Activated CD4-positive, CD25-positive, alpha-beta regulatory T cell (primary cell): ENCODE data around the gene ARHGDIG.
"Not testable (repeated sequence)": the region's sequence is repeated elsewhere in the genome, so short reads cannot be mapped to it uniquely, and the experiment has no call there.

ENCODE experiments used
- DNase-seq, 4 experiments: peaks; one replicate each; lab custom pipeline; 2025; lab: John Stamatoyannopoulos, UW

Gene ARHGDIG

DNA sequence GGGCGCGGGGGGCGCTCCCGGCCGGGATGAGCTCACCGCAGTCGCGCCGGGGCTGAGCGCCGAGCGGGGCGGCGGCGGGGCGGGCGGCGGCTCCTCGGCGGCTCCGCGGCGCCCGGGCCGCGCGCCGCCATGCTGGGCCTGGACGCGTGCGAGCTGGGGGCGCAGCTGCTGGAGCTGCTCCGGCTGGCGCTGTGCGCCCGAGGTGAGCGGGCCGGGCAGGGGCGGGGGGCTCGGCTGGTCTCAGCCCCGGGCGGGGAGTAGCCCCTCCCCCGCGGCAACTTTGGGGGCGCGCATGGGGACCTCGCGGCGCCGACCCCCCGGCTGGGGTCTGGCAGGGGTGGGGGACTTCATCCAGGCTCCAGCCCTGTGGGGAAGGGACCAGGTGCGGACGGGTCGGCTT lies at the start of gene ARHGDIG:
Gene ARHGDIG, plus strand, starts transcription at position 40 of the 400 bp plus-strand sequence. Its CDS starts 90 bp downstream, at position 130.
- DNase-seq: no peak

DNA sequence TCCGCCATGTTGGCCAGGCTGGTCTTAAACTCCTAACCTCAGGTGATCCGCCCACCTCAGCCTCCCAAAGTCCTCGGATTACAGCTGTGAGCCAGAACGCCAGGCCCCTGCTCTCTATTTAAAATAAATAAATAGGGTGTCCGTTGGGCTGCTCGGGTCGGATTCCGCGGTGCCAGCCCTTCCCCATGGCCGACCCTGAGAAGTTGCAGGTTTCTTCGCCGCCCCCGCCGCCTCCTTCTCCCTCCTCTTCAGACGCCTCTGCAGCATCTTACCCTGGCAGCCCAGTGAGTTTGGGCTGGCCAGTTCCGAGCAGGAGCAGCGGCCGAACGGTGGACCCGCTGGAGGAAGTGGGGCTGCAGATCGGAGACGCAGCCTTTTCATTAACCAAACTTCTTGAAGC lies 49.4 kb upstream of the ARHGDIG start:
- DNase-seq: no peak

DNA sequence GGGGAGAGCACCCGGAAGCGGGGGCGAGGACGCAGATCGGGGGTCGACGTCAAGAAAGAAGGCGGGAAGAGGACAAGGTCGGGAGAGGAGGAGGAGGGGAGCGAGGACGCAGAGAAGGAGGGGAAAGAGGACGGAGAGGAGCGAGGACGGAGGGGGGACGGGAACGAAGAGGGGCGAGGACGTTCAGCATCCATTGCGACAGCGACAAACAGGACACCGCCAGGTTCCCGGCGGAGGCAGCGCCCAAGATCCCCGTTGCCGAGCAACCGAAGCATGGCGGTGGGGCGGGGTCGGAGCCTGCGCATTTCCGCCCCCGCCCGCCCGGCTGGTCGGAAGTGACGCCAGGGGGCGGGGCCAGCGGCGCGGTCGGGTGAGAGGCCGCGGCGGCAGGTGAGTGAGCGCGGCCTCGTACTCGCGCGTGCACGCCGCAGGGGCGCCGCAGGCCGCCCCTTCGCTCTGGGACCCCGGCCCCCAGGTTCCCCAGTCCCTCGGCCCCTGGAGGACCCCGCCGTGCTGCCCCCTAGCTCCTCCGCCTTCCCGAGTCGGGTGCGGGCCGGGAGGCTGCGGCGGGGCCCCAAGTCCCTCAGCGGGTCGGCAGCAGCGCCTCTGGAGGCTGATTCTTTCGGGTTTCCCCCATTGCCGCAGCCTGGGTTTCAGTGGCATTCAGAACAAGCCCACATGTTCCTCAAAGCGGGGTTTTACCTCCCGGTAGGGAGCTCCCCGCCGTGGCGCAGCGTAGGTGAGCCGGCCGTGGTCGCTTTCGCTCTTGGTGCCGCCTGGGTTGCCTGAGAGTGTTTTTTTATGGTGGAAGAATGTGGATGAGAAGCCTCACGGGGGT lies 45.7 kb upstream of the ARHGDIG start, which contains the start of gene FAM234A:
Gene FAM234A, plus strand, starts transcription at position 354 of the 838 bp plus-strand sequence. CDS start 19,593 bp downstream, outside the sequence.
- peak; percentile 86 to 93 (median 90) for DNase-seq

DNA sequence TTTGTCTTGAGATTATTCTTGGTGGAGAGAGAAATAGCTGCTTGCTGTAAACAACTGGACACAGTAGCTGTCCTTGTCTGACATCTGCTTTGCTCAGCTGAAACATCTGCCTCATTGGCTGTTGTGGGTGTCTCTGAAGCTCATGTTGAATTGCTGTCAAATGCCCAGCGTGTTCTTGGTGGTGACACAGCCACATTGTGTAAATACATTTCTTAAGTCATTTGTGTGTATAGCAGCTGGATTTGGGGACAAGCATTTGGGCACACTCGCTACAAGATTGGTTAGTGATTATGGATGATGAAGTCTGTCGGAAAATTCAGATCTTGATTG lies 40.5 kb upstream of the ARHGDIG start:
- no peak for DNase-seq

DNA sequence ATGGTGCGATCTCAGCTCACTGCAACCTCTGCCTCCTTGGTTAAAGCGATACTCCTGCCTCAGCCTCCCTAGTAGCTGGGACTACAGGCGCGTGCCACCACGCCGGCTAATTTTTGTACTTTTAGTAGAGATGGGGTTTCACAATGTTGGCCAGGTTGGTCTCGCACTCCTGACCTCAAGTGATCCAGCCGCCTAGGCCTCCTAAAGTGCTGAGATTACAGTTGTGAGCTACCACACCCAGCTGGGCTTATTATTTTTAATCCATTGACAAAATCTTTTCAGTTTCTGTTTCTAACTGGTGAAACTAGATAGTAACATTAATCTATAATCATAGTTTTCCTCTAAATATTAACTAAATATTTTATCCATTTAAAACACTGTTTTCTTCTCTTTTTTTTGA lies 39.8 kb upstream of the ARHGDIG start:
- no peak for DNase-seq

DNA sequence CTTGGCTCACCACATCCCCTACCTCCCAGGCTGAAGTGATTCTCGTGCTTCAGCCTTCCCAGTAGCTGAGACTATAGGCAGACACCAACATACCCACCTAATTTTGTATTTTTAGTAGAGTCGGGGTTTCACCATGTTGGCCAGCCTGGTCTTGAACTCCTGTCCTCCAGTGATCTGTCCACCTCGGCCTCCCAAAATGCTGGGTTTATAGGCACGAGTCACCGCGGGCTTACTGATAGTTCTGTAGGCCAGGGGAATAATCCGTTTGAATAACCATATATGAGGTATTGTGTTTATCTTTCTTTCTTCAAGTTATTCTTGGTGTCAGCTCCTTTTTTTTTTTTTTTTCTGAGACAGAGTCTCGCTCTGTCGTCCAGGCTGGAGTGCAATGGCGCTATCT lies 38.1 kb upstream of the ARHGDIG start:
- no peak for DNase-seq

DNA sequence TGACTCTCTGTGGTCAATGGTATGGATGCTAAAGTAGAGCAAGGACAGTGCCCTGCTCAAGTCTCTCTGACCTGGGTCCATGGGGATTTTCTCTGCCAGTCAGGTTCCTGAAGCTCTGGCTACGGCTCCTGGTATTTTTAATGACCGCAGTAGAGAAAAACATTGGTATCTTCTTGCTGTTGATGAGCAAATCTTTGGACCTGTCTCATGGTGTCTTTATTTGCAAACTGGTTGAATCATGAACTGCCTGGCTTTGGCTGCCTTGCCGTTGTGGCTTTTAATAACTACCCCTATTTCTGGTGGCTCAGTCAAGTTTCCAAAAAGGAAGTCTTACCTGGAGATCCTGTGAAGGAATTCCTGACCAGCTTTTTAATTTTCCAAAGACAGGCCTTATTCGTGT lies 37.0 kb upstream of the ARHGDIG start:
- DNase-seq: no peak

DNA sequence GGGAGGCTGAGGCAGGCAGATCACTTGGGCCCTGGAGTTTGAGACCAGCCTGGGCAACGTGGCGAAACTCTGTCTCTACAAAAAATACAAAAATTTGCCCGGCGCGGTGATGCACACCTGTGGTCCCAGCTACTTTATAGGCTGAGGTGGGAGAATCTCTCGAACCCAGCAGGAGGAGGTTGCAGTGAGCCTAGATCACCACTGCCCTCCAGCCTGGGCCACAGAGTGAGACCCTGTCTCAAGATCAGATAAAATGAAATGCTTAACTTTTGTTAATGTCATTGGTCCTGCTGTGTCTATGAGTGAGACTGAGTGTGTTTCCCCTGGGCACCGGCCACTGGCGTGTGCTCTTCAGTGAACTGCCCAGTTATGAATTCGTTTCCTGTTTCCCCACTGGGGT lies 35.3 kb upstream of the ARHGDIG start:
- DNase-seq: no peak

DNA sequence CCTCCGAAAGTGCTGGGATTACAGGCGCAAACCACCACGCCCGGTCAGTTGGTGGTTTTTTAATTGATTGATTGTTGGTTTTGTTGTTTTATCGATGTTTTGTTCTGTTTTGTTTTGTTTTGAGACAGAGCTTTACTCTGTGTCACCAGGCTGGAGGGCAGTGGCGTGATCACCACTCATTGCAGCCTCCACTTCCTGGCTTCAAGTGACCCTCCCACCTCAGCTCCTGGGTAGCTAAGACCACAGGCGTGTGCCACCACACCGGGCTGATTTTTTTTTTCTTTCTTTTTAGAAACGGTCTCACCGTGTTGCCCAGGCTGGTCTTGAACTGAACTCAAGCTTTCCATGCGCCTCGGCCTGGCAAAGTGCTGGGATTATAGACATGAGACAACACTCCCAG lies 33.4 kb upstream of the ARHGDIG start:
- DNase-seq: no peak

DNA sequence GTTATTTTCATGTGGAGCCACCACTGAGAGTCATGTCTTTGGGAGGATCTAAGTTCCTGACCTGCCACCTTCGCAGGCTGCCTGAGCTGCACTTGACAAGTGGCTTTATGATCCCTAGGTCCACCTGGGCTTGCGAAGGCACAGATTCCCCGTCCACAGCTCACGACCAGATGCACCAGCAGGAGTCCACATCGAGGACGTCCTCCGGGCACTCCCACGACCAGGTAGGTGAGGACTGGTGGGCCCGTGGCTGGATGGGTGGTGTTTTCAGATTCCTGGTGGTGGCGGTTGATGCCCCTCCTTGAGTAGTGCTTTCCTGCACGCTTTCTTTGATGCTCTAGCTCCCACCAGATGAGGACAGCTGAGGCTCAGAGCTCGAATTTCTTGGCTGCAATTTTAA lies 31.0 kb upstream of the ARHGDIG start:
- DNase-seq: no peak

DNA sequence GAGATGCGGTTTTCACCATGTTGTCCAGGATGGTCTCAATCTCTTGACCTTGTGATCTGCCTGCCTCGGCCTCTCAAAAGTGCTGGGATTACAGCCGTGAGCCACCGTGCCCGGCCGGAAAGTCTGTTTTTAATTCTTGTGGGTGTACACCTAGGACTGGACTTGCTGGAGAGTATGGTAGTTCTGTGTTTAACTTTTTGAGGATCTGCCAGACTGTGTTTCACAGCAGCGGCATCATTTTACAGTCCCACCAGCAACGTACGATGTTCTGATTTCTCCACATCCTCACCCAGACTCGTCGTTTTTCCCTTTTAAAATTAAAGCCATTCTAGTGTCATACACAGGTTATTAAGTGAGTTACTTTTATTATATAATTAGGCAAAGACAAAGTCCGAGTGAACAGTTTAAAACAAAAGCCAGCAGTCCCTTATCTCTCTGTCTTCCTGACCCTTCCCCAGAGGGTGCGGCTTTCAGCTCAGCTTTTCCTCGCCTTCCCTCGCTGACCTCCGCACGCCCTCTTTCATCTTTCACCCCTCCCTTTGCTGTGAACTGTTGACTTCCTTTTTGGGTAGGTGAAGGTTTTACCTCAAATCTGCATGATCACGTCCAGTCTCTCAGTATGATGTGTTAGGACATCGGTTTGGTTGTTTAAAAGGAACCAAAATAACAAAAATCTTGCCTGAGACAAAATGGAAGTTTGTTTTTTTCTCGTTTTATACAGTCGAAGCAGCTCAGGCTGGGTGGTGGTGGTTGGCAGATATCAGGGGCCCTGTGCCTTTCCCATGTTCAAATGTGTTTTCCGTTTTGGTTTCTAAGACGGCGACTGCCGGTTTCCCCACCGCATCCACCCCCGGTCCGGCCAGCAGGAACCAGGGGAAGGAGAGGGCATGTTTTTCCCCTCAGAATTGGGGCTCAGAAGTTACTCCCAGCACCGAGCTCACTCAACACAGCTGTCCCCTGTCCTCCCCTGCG lies 27.7 kb upstream of the ARHGDIG start:
- no peak for DNase-seq

DNA sequence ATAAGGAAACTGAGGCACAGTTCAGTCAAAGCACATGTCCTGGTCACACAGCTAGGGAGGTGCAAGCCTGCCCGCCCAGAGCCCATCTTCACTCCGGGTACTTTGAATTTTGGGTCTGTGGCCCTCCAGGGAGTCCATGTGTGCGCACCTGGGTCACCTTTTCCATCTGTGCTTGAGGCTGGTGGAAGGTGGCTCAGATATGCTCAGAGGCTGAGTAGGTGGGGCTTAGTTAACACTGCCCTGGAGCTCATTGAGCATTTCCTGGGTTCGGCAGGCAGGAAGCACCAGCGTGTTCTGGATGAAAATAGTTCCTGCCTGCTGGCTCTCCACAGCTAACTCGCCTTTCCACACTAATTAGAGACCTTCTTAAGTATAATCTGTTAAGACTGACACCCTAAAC lies 26.6 kb upstream of the ARHGDIG start:
- no peak for DNase-seq

DNA sequence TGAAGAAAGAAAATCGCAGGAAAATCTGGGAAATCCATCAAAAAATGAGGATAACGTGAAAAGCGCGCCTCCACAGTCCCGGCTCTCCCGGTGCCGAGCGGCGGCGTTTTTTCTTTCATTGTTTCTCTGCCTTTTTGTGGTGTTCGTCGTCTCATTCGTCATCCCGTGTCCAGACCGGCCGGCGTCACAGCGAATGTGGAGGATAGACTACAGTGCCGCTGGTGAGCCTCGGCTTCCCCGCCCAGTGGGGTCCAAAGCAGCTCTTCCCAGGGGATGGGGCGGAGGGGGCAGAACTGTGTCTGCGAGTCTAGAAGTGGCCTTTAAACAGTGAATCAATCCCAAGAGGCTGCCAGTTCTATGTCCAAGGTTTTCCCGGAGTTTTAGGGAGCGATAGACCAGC lies 25.9 kb upstream of the ARHGDIG start:
- no peak for DNase-seq

DNA sequence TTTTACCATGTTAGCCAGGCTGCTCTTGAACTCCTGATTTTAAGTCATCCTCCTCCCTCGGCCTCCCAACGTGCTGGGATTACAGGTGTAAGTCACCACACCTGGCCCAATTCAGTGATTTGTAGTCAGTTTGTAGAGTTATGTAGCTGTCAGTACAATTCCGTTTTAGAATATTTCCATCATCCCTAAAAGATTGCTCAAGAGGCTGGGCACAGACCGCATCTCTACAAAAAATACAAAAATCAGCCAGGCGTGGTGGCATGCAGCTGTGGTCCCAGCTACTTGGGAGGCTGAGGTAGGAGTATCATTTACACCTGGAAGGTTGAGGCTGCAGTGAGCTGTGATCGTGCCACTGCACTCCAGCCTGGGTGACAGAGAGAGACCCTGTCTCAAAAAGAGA lies 25.2 kb upstream of the ARHGDIG start:
- DNase-seq: no peak

DNA sequence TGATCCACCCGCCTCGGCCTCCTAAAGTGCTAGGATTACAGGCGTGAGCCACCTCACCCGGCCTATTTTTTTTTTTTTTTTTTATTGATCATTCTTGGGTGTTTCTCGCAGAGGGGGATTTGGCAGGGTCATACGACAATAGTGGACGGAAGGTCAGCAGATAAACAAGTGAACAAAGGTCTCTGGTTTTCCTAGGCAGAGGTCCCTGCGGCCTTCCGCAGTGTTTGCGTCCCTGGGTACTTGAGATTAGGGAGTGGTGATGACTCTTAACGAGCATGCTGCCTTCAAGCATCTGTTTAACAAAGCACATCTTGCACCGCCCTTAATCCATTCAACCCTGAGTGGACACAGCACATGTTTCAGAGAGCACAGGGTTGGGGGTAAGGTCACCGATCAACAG lies 22.3 kb upstream of the ARHGDIG start:
- not testable (repeated sequence) for DNase-seq

DNA sequence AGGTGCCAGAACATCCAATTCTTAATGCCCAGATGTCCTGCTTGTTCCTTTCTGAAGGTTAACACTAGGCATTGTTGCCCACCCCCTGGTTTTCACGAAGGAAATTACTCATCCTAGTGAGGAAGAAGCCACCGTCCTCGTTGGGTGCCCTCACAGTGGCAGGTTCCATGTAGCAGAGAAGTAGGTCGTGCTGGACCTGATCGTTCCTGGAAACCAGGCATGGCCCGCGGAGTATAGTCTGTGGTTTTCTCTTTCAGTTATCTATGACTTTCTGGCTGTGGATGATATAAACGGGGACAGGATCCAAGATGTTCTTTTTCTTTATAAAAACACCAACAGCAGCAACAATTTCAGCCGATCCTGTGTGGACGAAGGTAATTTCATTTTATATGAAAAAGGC lies 21.2 kb upstream of the ARHGDIG start:
- no peak for DNase-seq

DNA sequence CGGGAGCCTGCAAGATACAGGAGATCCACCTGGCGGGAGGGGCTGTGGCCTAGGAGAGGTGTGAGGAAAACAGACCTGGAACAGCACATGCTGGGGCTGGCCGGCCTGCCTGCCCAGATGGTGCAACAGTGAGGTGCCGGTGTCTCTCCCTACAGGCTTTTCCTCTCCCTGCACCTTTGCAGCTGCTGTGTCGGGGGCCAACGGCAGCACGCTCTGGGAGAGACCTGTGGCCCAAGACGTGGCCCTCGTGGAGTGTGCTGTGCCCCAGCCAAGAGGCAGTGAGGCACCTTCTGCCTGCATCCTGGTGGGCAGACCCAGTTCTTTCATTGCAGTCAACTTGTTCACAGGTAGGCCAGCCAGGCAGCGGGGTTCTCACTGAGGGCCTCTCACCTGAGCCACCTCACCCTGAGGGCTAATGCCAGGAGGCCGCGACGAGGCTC lies 20.6 kb upstream of the ARHGDIG start:
- no peak for DNase-seq

DNA sequence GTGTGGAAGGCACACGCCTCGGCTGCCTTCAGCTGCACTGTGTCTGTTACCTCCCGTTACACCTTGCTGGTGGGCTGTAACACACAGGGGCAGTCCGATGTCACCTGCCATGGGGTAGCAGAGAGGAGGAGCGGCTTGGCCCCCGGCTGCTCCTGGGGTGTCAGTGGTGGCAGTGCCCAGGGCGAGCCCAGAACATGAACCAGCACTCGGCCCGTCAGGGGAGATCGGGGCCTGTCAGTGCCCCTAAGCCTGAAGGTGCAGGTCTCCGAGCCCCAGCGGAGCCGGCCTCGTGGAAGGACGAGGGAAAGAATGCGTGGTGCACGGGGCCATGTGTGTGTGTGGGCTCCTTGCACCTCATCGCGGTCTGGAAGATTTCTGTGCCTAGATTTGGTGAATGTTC lies 20.1 kb upstream of the ARHGDIG start:
- no peak for DNase-seq

DNA sequence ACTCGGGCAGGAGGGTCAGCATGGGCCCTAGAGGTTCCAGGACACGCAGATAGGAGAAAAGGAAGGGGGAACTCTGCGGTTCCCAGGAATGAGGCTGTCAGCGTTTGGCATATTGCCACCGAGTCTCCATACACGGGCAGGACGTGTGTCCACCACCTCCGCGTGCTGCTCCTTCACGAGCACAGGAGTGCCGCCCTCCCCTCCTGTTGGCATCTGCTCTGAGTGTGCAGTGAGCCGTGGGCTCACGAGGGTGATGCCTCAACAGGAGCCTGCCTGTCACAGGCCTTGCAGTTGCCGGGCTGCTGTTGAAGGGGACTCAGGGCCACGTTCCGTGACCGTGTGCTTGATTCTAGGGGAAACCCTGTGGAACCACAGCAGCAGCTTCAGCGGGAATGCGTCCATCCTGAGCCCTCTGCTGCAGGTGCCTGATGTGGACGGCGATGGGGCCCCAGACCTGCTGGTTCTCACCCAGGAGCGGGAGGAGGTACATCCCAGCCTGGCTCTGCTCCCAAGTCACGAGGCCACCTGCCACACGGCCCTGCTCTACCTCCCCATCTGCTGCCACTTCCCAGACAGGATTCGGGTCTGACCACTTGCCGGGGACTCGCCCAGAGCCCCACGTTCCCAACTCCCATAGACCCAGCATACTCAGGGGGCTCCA lies 19.2 kb upstream of the ARHGDIG start:
- DNase-seq: no peak

DNA sequence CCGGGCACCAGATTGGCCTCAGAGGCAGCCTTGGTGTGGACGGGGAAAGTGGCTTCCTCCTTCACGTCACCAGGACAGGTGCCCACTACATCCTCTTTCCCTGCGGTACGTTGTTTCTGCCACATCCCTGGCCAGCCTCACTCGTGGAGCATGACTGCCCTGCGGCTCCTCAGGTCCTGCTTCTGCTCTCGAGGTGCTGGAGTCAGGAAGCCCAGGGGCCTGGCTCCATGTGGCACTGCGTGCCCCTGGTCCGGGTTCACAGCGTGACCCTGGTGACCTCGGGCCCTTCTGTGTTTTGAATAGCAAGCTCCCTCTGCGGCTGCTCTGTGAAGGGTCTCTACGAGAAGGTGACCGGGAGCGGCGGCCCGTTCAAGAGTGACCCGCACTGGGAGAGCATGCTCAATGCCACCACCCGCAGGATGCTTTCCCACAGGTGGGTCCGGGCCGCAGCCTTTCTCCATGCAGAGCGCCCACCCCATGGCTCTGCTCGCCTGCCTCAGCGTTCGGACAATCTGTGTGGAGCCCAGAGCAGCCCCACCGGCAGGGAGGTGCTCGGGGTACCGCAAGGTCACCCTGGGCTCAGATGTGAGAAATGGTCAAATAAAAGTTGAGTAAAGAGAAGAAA lies 18.2 kb upstream of the ARHGDIG start:
- no peak for DNase-seq

DNA sequence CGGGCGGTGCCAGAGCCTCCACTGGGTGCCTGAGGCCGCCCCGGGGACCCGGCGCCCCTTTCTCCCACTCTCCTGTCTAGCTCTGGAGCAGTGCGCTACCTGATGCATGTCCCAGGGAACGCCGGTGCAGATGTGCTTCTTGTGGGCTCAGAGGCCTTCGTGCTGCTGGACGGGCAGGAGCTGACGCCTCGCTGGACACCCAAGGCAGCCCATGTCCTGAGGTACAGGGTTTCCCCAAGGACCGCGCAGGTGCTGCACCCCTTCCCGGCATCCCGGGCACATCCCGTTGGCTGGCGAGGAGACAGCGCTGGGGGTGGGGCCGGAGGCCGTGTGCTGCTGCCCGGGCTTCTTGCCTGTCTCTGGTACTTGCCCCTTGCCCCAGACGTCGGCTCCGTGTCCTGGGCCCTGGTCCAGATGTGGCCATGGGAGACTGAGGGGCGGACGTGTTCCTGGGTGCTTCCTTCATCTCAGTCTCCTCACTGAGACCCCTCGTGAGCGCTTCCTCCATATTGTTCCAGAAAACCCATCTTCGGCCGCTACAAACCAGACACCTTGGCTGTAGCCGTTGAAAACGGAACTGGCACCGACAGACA lies 17.1 kb upstream of the ARHGDIG start:
- no peak for DNase-seq

DNA sequence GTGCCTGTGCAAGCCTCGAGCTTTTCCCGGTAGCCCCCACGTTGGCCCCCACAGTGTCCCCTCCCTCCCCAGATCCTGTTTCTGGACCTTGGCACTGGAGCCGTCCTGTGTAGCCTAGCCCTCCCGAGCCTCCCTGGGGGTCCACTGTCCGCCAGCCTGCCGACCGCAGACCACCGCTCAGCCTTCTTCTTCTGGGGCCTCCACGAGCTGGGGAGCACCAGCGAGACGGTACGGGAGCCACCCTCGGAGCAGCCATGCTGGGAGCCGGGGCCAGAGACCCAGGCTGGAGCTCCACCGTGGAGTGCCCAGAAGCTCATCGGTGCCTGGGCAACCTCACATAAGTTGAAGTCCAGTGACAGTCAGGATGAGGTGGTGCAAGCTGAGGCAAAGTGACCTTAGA lies 16.4 kb upstream of the ARHGDIG start:
- DNase-seq: no peak
